ENCODE data around the gene POLR3H.

POLR3H gene

DNA sequence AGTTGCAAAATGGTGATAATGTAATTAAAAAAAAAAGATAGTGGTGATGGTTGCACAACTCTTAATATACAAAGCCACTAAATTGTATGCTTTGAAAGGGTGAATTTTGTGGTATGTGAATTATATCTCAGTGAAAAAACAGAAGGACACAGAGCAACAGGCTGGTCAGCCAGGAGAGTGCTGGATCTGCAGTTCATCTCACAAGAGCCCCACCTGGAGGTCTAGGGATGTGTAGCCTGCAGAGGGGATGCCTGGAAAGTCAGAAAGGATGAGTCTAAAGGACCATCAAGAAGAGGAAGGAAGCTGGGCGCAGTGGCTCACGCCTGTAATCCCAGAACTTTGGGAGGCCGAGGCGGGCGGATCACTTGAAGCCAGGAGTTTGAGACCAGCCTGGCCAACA is 9.0 kb downstream of the POLR3H start:
- no peak for DNase-seq (ENCODE audit: low read depth in 2 of 2)

DNA sequence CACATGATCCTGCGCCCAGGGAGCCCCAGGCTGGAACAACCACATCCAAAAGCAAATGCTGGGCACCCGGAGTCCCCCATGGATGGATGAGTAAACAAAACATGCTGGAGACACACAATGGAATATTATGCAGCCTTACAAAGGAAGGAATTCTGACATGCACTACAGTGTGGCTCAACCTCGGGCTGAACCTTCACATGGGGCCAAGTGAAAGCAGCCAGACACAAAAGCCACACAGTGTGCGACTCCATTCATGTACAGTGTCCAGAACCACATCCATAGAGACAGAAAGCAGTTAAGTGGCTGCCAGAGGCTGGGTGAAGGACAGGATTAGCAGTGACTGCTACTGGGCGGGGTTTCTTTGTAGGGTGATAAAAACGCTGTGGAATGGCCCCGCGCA is 10.1 kb downstream of the POLR3H start:
- no peak for DNase-seq (ENCODE audit: low read depth in 2 of 2)

DNA sequence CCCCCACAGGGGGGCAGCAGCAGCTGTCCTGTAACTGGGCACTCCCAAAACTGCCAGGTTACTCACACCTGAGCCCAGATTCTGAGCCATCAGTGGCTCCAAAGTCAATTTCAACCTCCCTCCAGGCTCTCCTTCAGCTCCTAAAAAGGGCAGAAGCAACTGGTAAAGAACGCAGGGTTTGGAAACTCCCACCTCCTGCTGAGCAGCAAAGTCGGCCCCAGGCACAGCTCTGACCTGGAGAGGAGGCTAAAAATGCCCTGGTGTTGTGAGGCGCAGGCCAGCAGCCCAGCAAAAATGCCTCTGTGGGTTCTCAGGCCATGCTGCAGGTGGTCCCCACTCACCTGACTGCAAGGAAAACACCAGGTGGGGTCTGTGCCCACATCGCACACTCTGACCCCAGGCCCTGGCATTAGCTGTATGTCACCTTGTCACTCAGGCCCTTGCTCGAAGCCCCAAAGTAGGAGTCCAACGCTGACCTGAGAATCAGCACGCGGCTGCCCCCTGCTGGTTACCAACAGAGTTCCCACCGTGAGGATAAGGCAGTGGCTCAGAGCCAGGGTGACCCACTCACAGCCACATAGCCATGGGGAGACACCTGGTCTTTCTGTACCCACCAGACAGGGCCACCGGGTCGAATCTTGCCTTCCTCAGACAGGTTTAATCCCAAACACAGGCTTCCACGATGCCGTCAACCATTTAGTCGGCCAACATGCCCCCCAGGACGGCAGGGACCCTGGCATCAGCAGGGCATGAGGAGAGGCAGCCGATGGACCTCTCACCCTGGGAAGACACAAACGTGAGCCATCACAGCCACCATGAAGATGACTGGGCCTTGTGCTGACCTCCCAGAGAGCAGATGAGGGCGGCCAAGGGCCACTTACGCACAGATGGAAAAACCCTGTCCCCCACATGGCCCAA is 11.1 kb downstream of the POLR3H start:
- peak; percentile 29 to 41 for DNase-seq (ENCODE audit: low read depth in 2 of 2)

- no peak for DNase-seq (ENCODE audit: low read depth in 2 of 2)
Measured at GRCh38 chr22:41531715-41532477, 12.4 kb downstream of the POLR3H start.

GRCh38 chr22:41530890-41531714 is 13.2 kb downstream of the POLR3H start:
- no peak for DNase-seq (ENCODE audit: low read depth in 2 of 2)

- no peak for DNase-seq (ENCODE audit: low read depth in 2 of 2)
Measured at GRCh38 chr22:41528938-41529561, 15.2 kb downstream of the POLR3H start.

GRCh38 chr22:41528132-41528766 is 16.0 kb downstream of the POLR3H start:
- DNase-seq (ENCODE audit: low read depth in 2 of 2) = no peak

DNA sequence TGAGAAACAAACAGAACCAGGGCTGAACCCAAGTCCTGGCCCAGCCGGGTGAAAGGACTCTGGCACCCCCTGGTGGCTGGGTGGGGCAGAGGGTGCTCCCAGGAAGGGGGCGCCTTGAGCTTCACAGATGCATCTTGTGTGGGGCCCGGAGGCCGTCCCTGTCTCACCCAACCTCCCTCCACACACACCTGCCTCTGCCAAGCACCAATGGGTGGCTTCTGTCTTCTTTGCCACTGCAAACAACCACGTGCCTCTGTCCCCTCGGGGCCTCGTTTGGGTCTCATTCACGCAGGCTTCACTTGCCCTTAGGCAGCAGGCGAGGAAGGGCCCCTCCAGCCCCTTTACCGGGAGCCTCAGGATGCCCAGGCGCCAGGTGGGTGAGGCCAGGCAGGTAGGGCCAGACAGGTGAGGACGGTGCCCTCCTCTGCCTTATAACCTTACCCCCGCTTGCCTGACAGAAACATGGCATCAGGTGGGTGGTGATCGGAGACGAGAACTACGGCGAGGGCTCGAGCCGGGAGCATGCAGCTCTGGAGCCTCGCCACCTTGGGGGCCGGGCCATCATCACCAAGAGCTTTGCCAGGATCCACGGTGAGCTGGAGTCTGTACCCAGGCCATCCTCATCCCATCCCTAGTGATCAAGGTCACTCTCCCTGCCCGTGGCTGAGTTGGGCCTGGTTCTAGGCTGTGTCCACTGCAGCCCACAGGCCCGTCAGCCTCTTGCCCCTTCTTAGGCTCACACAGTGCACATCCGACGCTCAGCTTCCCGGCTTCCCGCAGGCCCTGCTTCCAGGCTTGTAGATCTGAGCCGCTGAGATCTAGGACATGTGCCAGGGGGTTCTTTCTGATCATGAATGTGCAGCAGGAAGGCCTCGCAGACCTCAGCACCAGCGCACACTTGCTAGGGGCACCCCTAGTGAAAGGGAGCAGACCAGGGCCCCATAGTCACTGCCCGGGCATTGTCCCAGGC is 17.2 kb downstream of the POLR3H start:
- peak; percentile 31 to 54 for DNase-seq (ENCODE audit: low read depth in 2 of 2)

DNA sequence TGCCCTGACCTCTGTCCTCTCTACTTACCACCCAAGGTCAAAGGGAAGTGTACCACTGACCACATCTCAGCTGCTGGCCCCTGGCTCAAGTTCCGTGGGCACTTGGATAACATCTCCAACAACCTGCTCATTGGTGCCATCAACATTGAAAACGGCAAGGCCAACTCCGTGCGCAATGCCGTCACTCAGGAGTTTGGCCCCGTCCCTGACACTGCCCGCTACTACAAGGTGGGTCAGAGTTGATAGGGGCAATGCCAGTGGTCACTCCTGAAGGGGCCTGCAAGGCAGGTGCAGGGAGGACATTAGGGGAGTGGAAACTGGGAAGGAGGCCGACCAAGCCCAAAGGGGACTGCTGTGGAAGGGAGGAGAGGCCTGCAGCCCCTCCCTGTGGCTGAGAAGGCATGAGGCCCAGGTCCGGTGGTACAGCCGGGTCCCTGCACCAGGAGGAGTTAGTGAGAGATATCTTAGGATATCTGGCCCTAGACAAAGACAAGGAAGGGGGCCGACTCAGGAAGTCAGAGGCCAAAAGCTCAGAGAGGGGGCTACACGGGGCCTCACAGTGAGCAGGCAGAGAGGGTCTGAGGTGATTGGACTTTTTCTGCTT is 17.9 kb downstream of the POLR3H start:
- no peak for DNase-seq (ENCODE audit: low read depth in 2 of 2)

DNA sequence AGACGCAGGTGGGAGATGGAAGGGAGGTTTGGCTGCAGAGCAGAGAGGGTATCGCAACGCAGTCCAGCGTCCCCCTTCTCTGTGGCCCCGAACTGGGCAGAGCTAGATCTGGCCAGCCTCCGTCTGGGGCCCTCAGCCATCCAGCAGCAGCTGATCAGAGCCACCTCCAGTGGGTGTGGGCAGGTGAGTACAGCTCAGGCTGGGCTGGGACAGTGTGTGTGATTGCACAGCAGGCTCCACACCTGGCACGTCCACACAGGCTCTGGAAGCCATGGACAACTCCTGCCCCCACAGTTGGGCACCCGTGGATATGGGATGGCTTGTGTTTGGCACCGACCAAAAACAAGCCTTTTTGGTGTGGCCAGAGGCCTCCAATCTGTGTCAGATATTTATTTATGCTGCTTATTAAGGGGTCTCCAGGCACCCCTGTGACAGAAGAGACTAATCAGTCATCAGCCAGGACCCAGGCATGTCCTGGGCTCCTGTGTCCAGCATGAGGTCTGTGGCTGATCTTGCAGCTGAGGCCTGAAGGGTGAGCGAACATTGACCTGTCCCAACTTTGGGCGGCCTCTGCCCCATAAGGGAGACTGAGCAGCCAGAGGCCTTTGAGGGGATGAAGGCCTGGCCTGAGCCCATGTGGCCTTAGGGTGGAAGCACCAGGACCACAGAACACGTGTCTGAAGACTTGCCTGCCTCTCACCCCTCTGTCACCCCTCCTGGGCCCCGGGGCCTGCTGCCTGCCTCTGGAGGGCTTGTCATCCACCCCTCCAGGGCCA is 18.6 kb downstream of the POLR3H start:
- no peak for DNase-seq (ENCODE audit: low read depth in 2 of 2)

GRCh38 chr22:41524809-41525449 is 19.3 kb downstream of the POLR3H start:
- DNase-seq (ENCODE audit: low read depth in 2 of 2) = peak; percentile 15 to 16

DNA sequence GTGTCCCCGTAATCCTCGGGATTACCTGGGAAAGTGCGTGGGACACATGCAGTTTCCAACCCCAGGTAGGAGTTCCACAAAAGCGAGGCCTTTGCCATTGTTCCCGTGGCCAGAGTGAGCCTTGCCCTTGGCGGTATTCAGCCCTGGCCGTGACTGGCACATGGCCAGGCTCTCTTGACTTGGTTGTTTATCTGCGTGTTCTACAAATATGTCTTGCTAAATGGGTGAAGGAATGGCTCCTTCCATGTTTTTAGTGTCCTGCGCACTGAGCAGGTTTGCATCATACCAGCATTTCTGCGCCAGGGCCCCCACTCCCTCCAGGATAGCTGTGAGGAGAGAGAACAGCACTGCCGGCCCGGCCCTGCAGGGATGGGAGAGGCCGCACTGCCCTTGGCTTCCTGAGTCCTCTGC is 20.0 kb downstream of the POLR3H start:
- DNase-seq (ENCODE audit: low read depth in 2 of 2) = no peak

- DNase-seq (ENCODE audit: low read depth in 2 of 2) = no peak
Measured at GRCh38 chr22:41523464-41524221, 20.6 kb downstream of the POLR3H start.

GRCh38 chr22:41522813-41523212 is 21.5 kb downstream of the POLR3H start:
- DNase-seq (ENCODE audit: low read depth in 2 of 2) = no peak

- DNase-seq (ENCODE audit: low read depth in 2 of 2) = no peak
Measured at GRCh38 chr22:41521126-41521525, 23.1 kb downstream of the POLR3H start.

DNA sequence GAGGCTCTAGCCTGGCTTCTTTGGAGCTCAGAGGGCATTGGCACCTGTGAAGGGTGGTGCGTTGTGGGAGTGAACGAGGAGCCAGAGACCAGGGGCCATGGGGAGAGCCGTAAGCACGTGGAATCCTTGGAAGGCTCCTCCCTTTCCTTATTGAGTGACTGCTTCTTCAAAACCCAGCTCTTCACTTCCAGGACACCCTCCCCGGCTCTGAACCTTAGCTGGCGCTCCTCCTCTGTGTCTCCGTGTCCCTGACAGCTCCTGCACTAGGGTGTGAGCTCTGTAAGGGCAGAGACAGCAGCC is 26.3 kb downstream of the POLR3H start:
- DNase-seq (ENCODE audit: low read depth in 2 of 2) = no peak

DNA sequence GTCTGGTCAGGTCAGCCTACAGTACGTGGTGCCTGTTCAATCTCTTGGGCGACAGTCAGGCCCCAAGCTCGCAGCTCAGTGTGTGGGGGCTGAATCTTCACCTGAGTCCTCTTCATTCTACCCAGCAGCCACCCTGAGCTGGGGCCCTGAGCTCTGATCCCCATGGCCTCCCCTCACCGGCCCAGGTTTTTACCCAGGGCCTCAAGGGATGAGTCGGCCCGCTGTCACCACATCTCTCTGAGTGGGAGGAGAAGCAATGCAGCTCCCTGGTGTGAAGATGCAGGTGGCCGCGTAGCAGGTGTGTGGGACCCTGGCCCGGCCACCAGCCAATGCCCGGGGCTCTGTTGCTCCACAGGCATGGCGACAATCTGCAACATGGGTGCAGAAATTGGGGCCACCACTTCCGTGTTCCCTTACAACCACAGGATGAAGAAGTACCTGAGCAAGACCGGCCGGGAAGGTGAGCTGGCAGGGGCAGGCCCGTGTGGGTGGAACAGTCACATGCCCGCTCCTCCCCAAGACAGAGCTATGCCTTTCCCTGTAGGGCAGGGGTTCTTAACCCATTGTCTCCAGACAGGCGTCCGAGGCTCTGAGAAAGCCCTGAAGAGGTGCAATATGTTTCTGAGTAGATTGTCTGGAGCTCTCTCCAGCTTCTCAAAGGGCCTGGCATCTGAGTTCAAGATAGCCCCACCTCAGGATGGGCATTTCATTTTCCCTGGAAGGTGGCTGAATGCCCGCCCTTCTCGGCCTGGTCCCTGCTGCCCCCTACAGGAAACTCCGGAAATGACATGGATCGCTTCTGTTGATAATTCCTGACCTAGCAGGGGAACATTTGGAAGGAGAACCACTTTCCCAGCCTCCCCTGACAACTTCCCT is 26.9 kb downstream of the POLR3H start:
- DNase-seq (ENCODE audit: low read depth in 2 of 2) = no peak
